ENCODE results near the gene PNMA6F.
"Not testable (repeated sequence)": the region's sequence is repeated elsewhere in the genome, so short reads cannot be mapped to it uniquely, and the experiment has no call there.

DNA sequence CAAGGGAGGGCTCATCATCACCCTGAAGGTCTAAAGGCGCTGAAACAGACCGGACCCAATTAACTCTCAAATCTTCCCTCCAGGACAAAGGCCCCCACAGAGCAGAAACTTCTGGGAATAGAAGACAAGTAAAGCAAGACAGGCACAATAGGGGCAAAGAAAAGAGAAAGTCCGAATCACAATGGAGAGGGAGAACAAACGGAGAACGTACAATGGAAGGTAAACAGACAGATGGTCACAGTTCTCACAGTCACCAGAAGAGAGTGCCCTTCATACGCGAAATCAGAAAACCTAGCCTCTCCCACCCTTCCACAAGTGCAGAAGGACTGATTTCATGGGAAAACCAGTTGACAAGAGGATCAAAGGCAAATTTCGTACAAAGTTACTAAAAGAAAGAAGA, 35.9 kb downstream of the PNMA6F start:
- TF ChIP-seq, protein P1, sequence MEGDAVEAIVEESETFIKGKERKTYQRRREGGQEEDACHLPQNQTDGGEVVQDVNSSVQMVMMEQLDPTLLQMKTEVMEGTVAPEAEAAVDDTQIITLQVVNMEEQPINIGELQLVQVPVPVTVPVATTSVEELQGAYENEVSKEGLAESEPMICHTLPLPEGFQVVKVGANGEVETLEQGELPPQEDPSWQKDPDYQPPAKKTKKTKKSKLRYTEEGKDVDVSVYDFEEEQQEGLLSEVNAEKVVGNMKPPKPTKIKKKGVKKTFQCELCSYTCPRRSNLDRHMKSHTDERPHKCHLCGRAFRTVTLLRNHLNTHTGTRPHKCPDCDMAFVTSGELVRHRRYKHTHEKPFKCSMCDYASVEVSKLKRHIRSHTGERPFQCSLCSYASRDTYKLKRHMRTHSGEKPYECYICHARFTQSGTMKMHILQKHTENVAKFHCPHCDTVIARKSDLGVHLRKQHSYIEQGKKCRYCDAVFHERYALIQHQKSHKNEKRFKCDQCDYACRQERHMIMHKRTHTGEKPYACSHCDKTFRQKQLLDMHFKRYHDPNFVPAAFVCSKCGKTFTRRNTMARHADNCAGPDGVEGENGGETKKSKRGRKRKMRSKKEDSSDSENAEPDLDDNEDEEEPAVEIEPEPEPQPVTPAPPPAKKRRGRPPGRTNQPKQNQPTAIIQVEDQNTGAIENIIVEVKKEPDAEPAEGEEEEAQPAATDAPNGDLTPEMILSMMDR (IDR thresholded peaks at IDR 0.05) = not testable (repeated sequence)
- not testable (repeated sequence) for TF ChIP-seq POLR2A (IDR thresholded peaks at IDR 0.05)

Measured in heart left ventricle (tissue), 13 donors.